GM18499 (cell line): Measurements from ENCODE around the gene MICAL3.

Experiments
- ATAC-seq: cut with Tn5 transposase; IDR thresholded peaks from one replicate; pipeline ENCODE4 v1.9.1; 2021; ENCODE audit warnings: moderate number of reproducible peaks; ENCODE audit not compliant: insufficient read depth, unreplicated experiment

The MICAL3 gene

DNA sequence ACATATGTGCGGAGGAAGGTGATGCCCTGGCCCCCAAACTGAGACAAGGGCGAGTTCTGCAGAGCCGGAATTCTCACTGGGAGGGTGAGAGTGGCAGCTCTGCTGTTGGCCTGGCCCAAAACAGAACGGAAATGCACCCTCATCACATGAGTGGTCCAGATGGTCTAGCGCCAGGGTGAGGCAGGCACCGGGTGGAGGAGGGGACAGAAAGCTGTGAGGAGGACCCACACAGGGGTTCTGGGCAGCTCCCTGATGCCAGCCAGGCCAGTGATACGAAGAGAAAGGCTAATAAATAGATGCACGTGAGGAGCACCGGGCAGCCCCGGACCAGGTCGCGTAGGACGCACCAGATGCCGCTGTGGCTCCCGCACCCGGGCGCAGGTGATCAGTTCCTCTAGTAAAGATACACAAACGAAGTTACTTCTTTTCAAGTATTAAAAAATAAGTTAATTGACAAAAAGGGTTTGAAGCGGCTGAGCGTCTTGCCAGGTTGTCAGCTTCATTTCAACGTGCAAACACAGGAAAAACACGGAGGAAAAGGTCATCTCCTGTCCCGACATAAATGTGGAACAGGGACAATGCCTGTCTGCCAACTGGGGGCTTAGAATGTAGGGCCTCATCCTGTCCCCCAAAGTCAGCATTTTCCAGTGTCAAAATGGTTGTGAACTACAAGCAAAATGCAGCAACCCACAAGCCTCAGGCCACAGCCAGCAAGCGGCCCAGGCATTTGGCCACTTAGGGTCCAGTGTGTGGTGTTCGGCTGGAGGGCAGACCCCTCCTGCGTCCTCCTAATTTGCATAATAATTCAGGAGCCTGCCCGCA is 234.8 kb downstream of the MICAL3 start:
- no peak for ATAC-seq

DNA sequence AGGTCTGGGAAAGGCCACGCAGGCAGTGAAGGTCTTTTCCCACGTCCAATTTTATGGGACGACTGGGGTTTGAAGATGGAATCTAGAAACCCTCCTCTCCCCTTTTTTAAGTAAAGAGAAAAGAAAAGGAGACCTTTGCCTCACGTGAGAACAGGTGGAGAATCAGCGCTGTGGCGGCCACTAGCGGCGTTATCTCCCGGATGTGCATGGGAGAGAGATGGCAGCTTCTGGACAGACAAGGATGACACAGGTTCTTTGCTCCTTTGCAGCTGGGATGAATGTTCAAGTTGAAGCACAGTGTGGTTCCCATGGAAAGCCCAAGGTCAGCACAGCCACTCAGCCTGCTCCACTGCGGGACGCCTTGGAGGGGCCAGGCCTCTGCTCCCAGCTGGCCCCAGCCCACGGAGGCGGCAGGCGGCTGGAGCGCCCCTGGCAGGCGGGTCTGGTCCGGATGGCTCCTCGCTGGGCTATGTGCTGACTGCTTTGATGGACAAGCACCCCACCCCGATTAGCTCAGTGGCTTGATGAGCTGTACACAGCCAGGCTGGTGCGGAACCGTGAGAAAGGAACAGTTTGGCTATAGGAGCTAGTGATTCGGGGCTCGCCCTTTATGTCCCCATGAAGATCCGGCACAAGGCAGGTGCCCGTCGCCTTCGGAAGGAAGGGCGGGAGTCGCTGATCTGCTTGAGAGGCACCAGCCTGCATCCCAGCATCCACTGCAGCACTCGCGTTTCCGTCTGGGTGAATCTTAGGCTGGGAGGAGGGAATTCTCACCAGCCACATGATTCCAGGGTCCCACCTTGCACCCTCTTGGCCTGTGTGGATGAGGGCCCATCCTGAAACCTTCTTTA is 235.6 kb downstream of the MICAL3 start:
- no peak for ATAC-seq

DNA sequence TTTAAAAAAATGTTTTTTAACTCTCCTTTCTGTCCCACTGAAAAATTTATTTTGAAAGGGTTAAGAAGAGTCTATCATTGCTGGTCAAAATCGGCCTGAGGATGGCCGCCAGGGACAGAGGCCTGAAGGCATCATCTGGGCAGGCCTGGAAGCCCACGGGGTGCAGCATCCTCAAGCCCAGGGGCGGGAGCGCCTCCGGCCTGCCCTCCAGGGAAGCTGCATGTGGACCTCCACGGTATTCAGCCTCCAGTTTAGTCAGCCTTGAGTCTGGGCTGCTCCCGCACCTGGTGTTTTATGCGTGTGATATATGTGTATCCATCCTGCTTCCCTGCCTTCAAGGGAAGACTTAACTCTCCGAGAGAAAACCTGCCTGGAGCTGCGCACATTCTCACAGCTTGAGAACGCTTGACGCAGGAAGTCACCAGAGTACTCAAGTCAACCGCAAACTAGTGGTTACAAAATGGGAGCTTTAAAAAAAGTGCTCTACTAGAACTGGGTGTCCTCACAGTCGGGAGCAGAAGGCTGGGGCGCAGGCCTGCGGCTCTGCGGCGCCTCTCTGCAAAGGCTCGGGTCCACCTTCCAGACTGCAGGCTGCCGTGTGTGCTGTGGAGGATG is 236.5 kb downstream of the MICAL3 start:
- no peak for ATAC-seq

DNA sequence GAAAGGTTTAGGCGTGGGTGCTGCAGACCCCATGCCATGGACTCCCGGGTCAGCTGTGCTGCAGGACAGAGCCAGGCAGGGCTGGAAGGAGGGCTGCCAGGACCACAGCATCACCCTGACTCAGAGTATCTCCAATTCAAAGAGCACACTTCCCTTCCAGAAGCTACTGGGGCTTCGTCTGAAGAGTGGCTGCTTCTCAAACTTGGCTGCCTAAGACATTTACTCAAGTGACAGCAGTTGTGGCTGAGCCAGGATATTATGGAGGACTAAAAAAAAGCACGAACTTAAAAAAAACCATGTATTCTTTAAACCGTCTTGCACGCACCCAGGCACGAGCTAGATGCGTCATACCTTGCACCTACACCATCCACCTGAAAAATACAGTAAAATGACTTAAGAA is 237.1 kb downstream of the MICAL3 start:
- no peak for ATAC-seq

DNA sequence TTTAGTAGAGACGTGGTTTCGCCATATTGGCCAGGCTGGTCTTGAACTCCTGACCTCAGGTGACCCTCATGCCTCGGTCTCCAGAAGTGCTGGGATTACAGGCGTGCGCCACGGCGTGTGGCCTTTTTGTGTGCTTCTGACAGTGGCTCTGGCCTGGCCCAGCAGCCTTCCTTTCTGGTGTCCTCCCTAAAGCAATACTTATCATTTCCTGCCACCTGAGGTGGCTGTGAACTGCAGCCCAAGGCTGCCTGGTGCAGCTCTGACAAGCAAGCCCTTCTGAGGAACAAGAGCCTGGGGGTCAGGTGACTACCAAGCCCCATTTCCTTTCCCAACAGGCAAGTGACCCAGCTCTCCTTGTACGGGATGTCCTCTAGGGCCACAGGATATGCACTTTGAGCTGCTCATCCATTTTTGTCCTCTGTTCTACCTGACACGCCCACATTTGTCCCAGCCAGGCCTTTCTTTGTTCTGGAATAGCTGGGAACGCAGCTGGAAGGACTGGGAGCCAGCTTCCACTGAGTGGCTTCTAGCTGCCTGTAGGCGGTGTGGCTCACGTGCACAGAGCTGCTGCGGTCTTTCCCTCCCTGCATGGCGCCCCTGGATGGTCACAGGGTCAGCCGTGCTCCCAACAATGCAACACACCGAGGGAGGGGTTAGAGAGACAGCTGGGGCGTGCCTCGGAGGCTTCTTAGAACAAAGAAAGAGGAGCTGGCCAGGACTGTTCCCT is 237.8 kb downstream of the MICAL3 start:
- no peak for ATAC-seq

DNA sequence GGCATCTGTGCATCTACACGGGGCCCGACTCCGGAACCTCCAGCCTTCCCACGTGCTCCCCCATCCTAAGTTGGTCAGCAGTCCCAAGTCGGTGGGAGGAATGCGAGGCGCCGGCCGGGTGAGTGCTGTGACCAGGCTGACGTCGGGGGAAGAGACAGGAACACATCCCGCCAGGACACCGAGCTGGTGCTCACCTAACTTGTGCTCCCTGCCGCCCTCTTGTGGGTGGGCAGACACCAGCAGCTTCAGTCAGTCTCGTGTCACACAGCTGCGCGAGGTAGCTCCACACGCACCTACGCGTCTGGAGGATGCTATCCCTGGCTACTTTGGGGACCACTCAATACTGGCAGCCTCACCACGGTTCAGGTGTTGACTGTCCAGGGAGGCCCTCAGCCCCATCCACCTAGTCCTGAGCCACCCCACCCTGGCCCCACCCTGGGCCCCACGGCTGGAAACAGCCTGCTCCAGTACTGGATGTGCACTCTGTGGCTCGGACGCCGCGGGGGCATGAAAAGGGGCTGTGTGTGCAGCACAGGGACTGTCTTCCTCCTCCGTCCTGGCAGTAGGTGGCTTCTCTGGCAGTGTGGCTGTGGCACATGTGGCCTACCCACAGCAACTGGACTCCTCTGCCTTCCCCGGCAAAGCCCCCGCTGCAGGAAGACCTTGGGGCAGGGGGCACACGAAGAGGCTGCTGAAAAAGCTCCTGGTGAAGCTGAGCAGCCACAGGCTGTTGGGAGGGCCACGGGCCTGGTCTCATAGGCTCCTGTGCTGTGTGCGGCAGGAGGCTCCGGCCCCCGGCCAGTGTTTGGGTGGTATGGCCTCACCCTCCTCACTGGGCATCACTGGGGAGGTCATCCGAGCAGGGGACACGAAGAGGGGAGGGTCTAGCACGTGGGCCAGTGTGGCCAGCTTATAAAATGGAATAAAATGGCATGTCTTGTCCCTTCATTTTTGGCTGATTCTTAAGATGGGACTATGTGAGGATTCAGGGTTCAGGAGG is 238.9 kb downstream of the MICAL3 start:
- no peak for ATAC-seq

DNA sequence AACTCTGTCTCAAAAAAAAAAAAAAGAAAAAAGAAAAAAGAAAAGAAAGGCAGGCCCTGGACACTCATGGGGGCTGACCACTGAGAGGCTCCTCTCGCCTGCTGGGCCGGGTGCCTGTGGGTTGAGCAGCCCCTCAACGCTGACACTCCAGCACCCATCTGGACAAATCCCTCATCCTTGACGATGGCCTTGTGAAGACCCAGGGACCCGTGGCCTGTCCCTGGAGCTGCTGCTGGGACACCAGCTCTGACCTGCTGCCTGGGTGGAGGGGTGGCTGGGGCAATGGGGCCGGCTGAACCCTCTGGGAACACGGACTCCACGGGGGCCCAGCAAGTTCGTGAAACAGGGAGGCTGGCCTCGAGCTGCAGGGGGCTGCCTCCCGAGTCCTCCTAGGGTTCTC is 239.6 kb downstream of the MICAL3 start:
- no peak for ATAC-seq

DNA sequence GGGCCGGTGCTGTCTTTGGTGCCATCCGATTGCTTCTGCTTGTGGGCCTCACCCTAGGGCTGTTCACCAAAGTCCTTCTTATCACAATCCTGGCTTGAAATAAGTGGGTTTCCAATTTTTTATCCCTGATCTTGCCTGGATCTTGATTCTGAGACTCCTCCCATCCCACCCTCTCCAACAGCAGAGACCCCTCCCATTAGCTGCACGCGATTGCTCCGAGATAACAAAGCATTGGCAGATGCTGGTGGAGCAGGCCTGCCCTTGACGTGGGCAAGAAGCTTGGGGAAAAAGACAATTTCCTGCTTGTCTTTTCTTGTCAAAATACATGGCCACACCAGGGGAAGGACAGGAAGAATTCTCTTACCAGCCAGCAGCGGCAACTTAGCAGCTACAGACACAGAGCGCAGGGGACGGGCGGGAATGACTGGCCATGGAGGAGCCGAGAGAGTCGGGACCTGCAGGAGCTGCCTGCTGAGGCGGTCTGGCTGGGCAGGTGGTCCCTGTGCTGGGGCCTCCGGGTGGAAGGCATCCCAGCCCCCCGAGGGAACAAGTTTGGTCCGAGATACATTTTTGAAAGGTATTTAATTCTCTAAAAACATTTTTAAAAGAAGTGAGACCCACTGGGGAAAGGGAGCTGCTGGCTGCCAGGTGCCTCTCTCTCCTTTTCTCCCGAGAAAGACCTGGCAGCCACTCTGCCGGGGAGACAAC is 240.4 kb downstream of the MICAL3 start:
- ATAC-seq = no peak

DNA sequence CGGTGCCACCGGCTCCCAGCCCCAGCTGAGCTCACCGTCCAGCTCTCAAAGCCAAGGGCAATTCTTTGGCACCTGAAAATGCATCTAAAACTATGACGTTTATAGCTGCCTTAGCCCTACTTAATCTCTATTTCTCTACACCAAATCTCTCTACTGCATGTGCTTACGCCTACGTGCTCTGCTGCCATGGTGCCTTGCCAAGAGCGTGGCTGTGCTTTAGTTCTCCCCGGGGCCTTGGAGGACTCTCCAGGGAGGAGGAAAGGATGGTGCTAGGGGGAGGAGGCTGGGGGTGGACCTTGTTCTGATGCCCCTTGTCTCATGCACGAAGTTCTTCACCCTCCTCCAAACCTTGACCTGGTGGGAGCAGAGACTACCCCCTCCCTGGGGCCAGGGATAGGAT is 241.0 kb downstream of the MICAL3 start:
- no peak for ATAC-seq

DNA sequence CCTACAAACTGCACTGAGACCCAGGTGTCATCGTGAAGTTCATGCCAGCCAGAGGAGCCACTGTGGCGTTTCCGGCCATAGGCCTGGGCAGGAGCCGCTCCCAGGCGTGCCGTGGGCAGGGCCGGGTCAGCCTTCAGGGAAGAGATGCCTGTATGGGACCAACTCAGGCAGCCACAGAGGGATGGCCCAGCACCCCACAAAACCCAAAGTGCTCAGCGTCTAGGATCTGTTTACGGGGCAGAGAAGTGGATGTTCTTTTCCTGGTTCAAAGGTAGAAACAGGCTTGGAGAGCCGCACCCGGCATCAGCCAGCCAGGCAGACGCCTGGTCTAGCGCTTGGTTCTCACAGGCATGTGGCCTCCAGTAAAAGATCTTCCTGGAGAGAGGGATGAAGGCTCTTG is 241.7 kb downstream of the MICAL3 start:
- ATAC-seq = no peak

DNA sequence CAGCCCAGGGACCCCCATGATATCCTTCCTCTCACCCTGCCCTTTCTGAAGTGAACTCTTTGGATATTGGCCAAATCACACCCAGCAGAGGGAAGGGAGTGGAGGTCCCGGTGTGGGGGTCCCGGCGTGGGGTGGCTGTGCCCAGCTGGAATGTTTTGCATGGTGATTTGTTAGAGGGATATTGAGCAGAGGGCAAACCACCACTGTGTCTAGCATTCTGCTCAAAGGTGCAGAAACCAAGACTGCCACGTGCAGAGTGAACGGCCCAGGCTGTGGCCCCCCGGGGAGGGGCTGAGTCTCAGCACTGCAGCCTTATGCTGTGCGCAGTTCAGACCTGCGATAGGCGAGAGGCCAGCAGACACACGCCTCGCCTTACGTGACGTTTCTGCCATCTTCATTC is 242.2 kb downstream of the MICAL3 start:
- no peak for ATAC-seq

DNA sequence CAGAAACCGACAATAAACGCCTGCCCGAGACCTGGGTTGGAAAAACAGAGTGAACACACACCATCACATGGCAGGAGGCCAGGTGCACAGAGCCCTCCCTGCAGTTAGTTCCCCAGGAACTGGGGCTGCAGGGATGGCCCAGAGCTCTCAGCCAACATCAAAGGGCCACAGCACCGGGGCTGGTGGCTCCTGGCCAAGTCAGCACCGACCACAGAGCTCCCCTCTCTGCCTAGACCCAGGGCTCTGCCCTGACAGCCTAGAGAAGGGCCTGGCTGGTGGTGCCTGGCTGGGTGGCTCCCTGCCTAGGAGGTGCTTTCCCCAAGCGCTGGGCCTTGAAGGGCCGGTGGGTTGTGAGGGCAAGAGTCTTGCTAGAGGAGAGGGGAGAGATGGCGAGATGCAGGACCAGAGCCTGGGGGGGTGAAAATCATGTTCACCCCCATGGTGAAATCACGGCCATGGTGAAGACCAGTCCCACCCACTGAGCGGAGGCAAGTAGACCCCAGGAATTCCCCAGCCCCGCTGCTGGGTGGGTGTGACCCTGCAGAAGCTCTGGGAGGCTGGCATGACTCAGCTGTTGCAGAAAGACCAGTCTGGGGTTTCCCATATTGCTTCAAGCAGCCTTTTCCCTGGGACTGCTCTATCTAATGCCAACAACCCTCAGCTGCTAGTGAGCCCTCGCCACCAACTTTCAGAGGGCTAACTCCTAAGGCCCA is 242.9 kb downstream of the MICAL3 start:
- no peak for ATAC-seq

DNA sequence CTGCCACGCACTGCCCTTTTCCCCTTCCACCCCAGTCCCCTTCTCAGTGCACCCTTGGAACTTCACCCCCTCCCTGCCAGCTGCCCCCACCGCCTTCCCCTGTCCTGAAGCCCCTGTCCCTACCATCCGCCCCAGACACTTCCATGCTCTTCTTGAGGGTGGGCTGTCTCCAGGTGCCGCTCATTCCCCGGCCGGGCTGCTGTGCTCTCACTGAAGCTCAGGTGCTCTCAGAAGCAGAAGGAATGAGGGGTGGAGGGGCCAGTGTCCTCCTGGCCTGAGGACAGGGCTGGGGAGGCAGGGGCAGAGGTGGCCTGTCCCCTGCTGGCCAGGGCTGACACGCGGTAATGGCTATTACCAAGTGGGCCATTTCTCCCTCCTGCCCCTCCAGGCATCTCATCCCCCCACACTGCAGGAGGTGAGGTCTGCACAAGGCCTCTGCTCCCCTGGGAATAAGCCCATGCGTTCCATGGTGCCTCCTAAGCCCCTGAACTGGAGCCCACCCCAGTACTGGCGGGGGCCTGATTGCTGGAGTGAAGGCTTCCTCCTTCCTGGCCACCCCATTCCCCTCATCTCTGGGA is 243.5 kb downstream of the MICAL3 start:
- ATAC-seq = no peak

DNA sequence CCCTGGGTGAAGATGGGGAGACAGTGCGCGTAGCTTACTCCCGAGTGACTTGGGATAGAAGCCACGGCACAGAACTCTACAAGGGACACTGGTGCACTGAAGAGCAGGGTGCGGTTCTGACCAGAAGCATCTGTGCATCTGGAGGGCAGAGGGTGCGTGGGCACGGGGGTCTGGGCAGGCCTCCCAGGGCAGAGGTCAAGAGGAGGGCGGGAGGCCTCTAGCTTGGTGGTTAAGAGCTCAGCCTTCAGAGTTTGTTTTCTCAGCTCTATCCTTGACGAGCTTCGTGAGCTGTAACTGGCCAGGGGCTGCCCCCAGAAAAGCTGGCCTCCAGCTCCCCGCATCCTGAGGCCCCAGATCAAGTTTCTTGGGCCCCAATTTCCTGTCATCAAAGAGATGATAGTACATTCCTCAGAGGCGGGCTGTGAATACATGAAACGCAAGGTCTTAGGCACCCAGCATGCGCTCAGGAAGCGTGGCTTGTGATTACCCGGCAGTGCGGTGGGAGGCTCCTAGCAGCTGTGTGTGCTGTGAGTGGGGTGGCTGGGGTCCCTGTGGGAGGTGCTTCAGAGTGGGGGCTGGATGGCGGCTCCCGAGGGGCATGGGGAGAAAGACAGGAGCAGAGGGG is 244.1 kb downstream of the MICAL3 start:
- ATAC-seq = no peak

DNA sequence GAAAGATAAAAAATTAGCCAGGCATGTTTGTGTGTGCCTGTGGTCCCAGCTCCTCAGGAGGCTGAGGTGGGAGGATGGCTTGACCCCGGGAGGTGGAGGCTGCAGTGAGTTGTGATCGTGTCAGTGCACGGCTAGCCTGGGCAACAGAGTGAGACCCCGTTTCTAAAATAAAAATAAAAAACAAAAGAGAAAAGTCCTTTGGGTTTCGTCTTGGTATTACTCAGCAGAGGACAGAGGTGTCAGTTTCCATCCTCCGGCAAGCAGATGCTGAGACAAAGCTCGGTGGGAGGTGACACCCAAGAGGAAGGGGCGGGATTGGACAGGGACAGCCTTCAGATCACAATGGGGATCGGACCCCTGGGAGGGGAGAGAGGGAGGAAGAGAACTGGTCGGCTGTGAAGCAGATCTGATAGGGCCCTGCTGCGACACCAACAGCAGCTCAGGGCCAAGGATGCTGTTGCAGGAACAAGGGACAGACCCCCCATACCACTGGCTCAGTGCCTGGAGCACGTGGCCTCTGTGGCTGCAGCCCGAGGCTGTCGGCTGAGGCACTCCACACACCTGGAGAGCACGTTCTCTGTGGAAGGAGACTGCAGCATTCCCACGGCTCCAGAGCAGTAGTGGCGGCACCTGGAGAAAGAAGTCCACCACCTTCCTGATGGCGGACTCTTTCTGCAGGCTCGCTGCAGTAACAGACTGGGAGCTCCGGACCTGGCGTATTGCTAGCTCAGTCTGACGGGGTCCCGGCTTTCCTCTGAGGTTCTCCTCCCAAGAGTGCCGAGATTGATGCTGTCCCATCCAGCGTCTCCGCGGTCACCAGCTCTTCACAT is 244.9 kb downstream of the MICAL3 start:
- no peak for ATAC-seq

DNA sequence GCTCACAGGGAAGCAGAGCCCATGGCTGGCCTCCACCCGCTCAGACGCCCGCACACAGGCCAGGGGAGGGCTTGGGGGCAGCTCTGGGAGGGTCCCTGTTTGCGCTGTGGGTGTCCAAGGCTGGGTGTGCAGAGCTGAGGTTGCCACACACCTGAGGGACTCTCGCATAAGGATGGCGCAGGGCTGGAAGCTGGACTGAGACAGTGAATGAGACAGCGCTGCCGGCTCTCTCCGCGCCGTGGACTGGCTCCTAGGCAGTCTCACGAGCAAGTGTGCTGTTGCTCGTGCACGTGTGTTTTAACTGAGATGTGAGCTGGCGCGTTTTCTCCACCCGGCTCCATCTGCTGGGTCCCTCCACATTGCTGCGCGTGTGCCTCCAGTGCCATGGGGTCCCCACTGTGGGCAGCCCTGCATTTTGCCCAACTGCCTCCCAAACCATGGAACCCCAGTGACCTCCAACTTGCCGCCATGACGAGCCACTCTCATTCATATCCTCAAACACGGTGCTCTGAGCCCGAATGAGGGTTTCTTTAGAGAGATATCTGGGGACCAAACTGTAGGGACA is 245.9 kb downstream of the MICAL3 start:
- no peak for ATAC-seq
